MCF 10A (cell line): Measurements from ENCODE around the gene MGAT5. TPM values are rescaled to one million over a fixed set of nuclear protein-coding genes. Genes with fewer than 3 reads are reported as not detected.
A peak's percentile ranks its signal among the peaks of the same experiment; 100 is the strongest.

ENCODE experiments used
- BruUV-seq: library from RNA; stranded (reverse); fragments of 400-500 nt; replicated peaks from 2 replicates; lab custom pipeline; 2021; lab: Mats Ljungman, UMichigan
- CTCF ChIA-PET: fragments of 300-600 bp; sonication (Branson Sonifier 250); formaldehyde crosslinking; extraction: SDS; loops from one replicate; lab custom pipeline; 2021; ENCODE audit warnings: antibody characterized with exemption, inconsistent platforms; lab: Yijun Ruan, JAX
- POLR2A ChIA-PET: fragments of 300-600, 350-650 bp; sonication (Branson Sonifier 250); formaldehyde crosslinking; extraction: SDS; loops from one replicate; lab custom pipeline; 2020; ENCODE audit warnings: antibody characterized with exemption, inconsistent platforms; lab: Yijun Ruan, JAX
- DNase-seq: peaks from one replicate; pipeline ENCODE4 v3.0.0-alpha.2; 2018; ENCODE audit not compliant: unreplicated experiment
- H3K27ac Mint-ChIP-seq: one replicate; pipeline ENCODE4 v1.8.0; 2022; ENCODE audit warnings: mild to moderate bottlenecking, low read depth, mixed read lengths; ENCODE audit not compliant: unreplicated experiment
- H3K27me3 Mint-ChIP-seq: one replicate; pipeline ENCODE4 v1.8.0; 2022; ENCODE audit warnings: mixed read lengths; ENCODE audit not compliant: insufficient read depth, unreplicated experiment
- H3K36me3 Mint-ChIP-seq: one replicate; pipeline ENCODE4 v1.8.0; 2022; ENCODE audit warnings: mild to moderate bottlenecking, moderate library complexity, mixed read lengths; ENCODE audit not compliant: insufficient read depth, unreplicated experiment
- H3K4me1 Mint-ChIP-seq: one replicate; pipeline ENCODE4 v1.8.0; 2022; ENCODE audit warnings: mixed read lengths; ENCODE audit not compliant: insufficient read depth, unreplicated experiment
- H3K4me3 Mint-ChIP-seq: one replicate; pipeline ENCODE4 v1.8.0; 2022; ENCODE audit warnings: mild to moderate bottlenecking, moderate library complexity, mixed read lengths; ENCODE audit not compliant: unreplicated experiment
- H3K9me3 Mint-ChIP-seq: one replicate; pipeline ENCODE4 v1.8.0; 2022; ENCODE audit warnings: mixed read lengths; ENCODE audit not compliant: unreplicated experiment
- CTCF ChIP-seq: fragments of 200-600 bp; IDR thresholded peaks from one replicate; pipeline ENCODE4 v1.8.0; 2022; ENCODE audit warnings: antibody characterized with exemption, mild to moderate bottlenecking; ENCODE audit not compliant: unreplicated experiment
- intact Hi-C: fragments of 100-400 bp; cut with micrococcal nuclease; formaldehyde crosslinking; loops from 2 replicates; pipeline ENCODE4 v1.14.1; 2022
- total RNA-seq: library from RNA; stranded (reverse); gene quantifications from 2 replicates; pipeline ENCODE4 v1.2.3, GENCODE V29; 2022

MGAT5 gene
- total RNA-seq, 1 experiment from 2014 or later = 22.2 TPM

- peak overlapping the region; percentile 1 for H3K27ac Mint-ChIP-seq
- H3K36me3 Mint-ChIP-seq = no peaks in the 10 kb centered on the region
- intact Hi-C loops = no loop called here
- H3K27me3 Mint-ChIP-seq = no peaks in the 10 kb centered on the region
- H3K9me3 Mint-ChIP-seq = no peaks in the 10 kb centered on the region
- CTCF ChIA-PET = interaction anchor here (0.6 to 5.9 kb wide), 16 partner anchors 10 to 499 kb away, joined by 3 to 63 read pairs (median 4); no protein-coding TSS in a partner anchor
- H3K4me1 Mint-ChIP-seq = peaks cover 64% of the 10 kb centered on the region
- POLR2A ChIA-PET = interaction anchor here (0.8 to 1.7 kb wide), 6 partner anchors 8 to 519 kb away, joined by 3 to 6 read pairs (median 3); no protein-coding TSS in a partner anchor
- BruUV-seq = no TSS peak
- peak; percentile 57 for DNase-seq
- no peak overlapping the region for H3K4me3 Mint-ChIP-seq
- TF ChIP-seq CTCF = no peak
Observed at GRCh38 chr2:134399096-134399495, 145.2 kb downstream of the MGAT5 start.

- ChIA-PET CTCF (interaction anchor here (0.5 to 5.9 kb wide), 5 partner anchors 11 to 1602 kb away, joined by 3 to 63 read pairs (median 4); no protein-coding TSS in a partner anchor), POLR2A (interaction anchor here (1.4 to 3.2 kb wide), 2 partner anchors 9 to 13 kb away, joined by 5 to 10 read pairs; no protein-coding TSS in a partner anchor)
- Mint-ChIP-seq H3K36me3 (no peaks in the 10 kb centered on the region), H3K27ac (no peak overlapping the region), H3K4me3 (no peak overlapping the region), H3K9me3 (no peaks in the 10 kb centered on the region), H3K27me3 (no peaks in the 10 kb centered on the region), H3K4me1 (peaks cover 74% of the 10 kb centered on the region)
- peak; percentile 47 for DNase-seq
- intact Hi-C loops = no loop called here
- no TSS peak for BruUV-seq
- TF ChIP-seq CTCF = no peak
Observed at GRCh38 chr2:134401081-134401497, 147.2 kb downstream of the MGAT5 start.

GRCh38 chr2:134401789-134402188 is 147.9 kb downstream of the MGAT5 start:
- Mint-ChIP-seq H3K36me3 (no peaks in the 10 kb centered on the region), H3K4me1 (peaks cover 77% of the 10 kb centered on the region), H3K9me3 (no peaks in the 10 kb centered on the region), H3K27me3 (no peaks in the 10 kb centered on the region), H3K4me3 (no peak overlapping the region), H3K27ac (peak overlapping the region; percentile 8)
- TF ChIP-seq CTCF = no peak
- peak; percentile 9 for DNase-seq
- BruUV-seq = no TSS peak
- CTCF ChIA-PET = interaction anchor here (1.4 to 5.9 kb wide), 3 partner anchors 10 to 49 kb away, joined by 5 to 63 read pairs (median 15); no protein-coding TSS in a partner anchor
- POLR2A ChIA-PET = interaction anchor here (0.9 to 3.2 kb wide), 2 partner anchors 10 kb away, joined by 3 to 10 read pairs; no protein-coding TSS in a partner anchor
- intact Hi-C loops = no loop called here

- TF ChIP-seq CTCF = no peak
- no peak overlapping the region for H3K4me3 Mint-ChIP-seq
- peak; percentile 84 for DNase-seq
- H3K27me3 Mint-ChIP-seq = no peaks in the 10 kb centered on the region
- H3K9me3 Mint-ChIP-seq = no peaks in the 10 kb centered on the region
- H3K36me3 Mint-ChIP-seq = no peaks in the 10 kb centered on the region
- ChIA-PET POLR2A (interaction anchor here (0.9 to 3.2 kb wide), 2 partner anchors 10 to 11 kb away, joined by 3 to 10 read pairs; no protein-coding TSS in a partner anchor), CTCF (interaction anchor here (1.3 to 5.9 kb wide), 3 partner anchors 10 to 48 kb away, joined by 4 to 63 read pairs (median 5); no protein-coding TSS in a partner anchor)
- no TSS peak for BruUV-seq
- H3K4me1 Mint-ChIP-seq = peaks cover 79% of the 10 kb centered on the region
- intact Hi-C loops = no loop called here
- H3K27ac Mint-ChIP-seq = peak overlapping the region; percentile 8
Observed at GRCh38 chr2:134402410-134402809, 148.5 kb downstream of the MGAT5 start.
